Measurements from ENCODE around the gene FAIM2. TPM values are rescaled to one million over a fixed set of nuclear protein-coding genes. Genes with fewer than 3 reads are reported as not detected.
A peak's percentile ranks its signal among the peaks of the same experiment; 100 is the strongest.

FAIM2 gene
- total and polyA plus RNA-seq, 2 experiments from 2014 or later: 5.0 to 14.0 TPM

DNA sequence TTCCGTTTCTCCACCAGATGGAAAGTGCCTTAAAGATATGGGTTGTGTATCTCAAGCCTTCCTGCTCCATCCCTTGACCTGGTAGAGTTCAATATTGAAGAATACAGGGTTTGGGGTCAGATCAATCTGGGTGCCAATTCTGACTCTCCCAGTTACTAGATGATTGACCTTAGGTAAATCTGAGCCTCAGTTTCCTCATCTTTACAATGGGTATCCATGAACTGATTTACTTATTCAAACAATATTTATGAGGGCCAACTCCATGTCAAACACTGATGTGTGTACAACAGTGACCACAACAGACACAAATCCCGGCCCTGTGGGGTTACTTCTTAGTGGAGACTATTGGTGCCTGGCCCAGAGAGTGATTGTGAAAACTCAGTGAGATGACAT lies 7.5 kb upstream of the FAIM2 start:
- Histone ChIP-seq H4K20me1 (ENCODE audit: insufficient read depth, poor library complexity, severe bottlenecking) (no peaks in the 10 kb centered on the region), H3K4me1 (ENCODE audit: insufficient read depth) (peaks cover 7% of the 10 kb centered on the region), H3K9me3 (ENCODE audit: low read depth) (no peaks in the 10 kb centered on the region), H3K79me2 (no peaks in the 10 kb centered on the region), H2AFZ (no peak overlapping the region), H3K27ac (no peak overlapping the region), H3K4me2 (no peak overlapping the region), H3K27me3 (no peaks in the 10 kb centered on the region), H3K4me3 (no peak overlapping the region), H3K9me2 (replicated peaks; ENCODE audit: insufficient read depth) (no peaks in the 10 kb centered on the region), H3K36me3 (replicated peaks; ENCODE audit: insufficient read depth, low read depth) (no peaks in the 10 kb centered on the region)
- TF ChIP-seq EZH2 (IDR thresholded peaks at IDR 0.05; ENCODE audit: borderline replicate concordance) (no peak), EZH2phosphoT487 (IDR thresholded peaks at IDR 0.05; ENCODE audit: low read depth, severe bottlenecking, unreplicated experiment) (no peak)
- TF ChIP-seq, protein P1, sequence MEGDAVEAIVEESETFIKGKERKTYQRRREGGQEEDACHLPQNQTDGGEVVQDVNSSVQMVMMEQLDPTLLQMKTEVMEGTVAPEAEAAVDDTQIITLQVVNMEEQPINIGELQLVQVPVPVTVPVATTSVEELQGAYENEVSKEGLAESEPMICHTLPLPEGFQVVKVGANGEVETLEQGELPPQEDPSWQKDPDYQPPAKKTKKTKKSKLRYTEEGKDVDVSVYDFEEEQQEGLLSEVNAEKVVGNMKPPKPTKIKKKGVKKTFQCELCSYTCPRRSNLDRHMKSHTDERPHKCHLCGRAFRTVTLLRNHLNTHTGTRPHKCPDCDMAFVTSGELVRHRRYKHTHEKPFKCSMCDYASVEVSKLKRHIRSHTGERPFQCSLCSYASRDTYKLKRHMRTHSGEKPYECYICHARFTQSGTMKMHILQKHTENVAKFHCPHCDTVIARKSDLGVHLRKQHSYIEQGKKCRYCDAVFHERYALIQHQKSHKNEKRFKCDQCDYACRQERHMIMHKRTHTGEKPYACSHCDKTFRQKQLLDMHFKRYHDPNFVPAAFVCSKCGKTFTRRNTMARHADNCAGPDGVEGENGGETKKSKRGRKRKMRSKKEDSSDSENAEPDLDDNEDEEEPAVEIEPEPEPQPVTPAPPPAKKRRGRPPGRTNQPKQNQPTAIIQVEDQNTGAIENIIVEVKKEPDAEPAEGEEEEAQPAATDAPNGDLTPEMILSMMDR (IDR thresholded peaks at IDR 0.05; ENCODE audit: poor library complexity): no peak
- WGBS (ENCODE audit: low lambda C conversion rate, missing lambda C conversion rate): 98% methylated on average over 2 of the region's 2 CpGs
- no peak for DNase-seq (ENCODE audit: low spot score)

GRCh38 chr12:49910331-49911212 lies 6.9 kb upstream of the FAIM2 start:
- Histone ChIP-seq H3K27me3 (no peaks in the 10 kb centered on the region), H3K9me3 (ENCODE audit: low read depth) (no peaks in the 10 kb centered on the region), H2AFZ (no peak overlapping the region), H4K20me1 (ENCODE audit: insufficient read depth, poor library complexity, severe bottlenecking) (no peaks in the 10 kb centered on the region), H3K4me1 (ENCODE audit: insufficient read depth) (peaks cover 7% of the 10 kb centered on the region), H3K27ac (no peak overlapping the region), H3K4me3 (no peak overlapping the region), H3K4me2 (no peak overlapping the region), H3K9me2 (replicated peaks; ENCODE audit: insufficient read depth) (no peaks in the 10 kb centered on the region), H3K79me2 (no peaks in the 10 kb centered on the region), H3K36me3 (replicated peaks; ENCODE audit: insufficient read depth, low read depth) (no peaks in the 10 kb centered on the region)
- no peak for DNase-seq (ENCODE audit: low spot score)
- TF ChIP-seq EZH2phosphoT487 (IDR thresholded peaks at IDR 0.05; ENCODE audit: low read depth, severe bottlenecking, unreplicated experiment): no peak
- TF ChIP-seq, protein P1 (IDR thresholded peaks at IDR 0.05; ENCODE audit: poor library complexity): no peak
- TF ChIP-seq EZH2 (IDR thresholded peaks at IDR 0.05; ENCODE audit: borderline replicate concordance): no peak
- 91% methylated on average over 15 of the region's 15 CpGs for WGBS (ENCODE audit: low lambda C conversion rate, missing lambda C conversion rate)

- H3K36me3 ChIP-seq (replicated peaks; ENCODE audit: insufficient read depth, low read depth): no peaks in the 10 kb centered on the region
- no peak overlapping the region for H3K4me2 ChIP-seq
- no peaks in the 10 kb centered on the region for H3K27me3 ChIP-seq
- H3K9me2 ChIP-seq (replicated peaks; ENCODE audit: insufficient read depth): no peaks in the 10 kb centered on the region
- no peak overlapping the region for H3K27ac ChIP-seq
- H3K79me2 ChIP-seq: no peaks in the 10 kb centered on the region
- TF ChIP-seq, protein P1 (IDR thresholded peaks at IDR 0.05; ENCODE audit: poor library complexity): no peak
- TF ChIP-seq EZH2phosphoT487 (IDR thresholded peaks at IDR 0.05; ENCODE audit: low read depth, severe bottlenecking, unreplicated experiment) (no peak), EZH2 (IDR thresholded peaks at IDR 0.05; ENCODE audit: borderline replicate concordance) (no peak)
- no peaks in the 10 kb centered on the region for H3K9me3 ChIP-seq (ENCODE audit: low read depth)
- no peak overlapping the region for H2AFZ ChIP-seq
- no peaks in the 10 kb centered on the region for H4K20me1 ChIP-seq (ENCODE audit: insufficient read depth, poor library complexity, severe bottlenecking)
- DNase-seq (ENCODE audit: low spot score): peak; percentile 39
- no peak overlapping the region for H3K4me3 ChIP-seq
- 57% methylated on average over 16 of the region's 16 CpGs for WGBS (ENCODE audit: low lambda C conversion rate, missing lambda C conversion rate)
- peaks cover 7% of the 10 kb centered on the region for H3K4me1 ChIP-seq (ENCODE audit: insufficient read depth)
These were observed 6.1 kb upstream of the FAIM2 start for GRCh38 chr12:49909826-49910225.

All from hepatocyte (in vitro differentiated cells).